ENCODE measurements around the gene SPATA18. TPM values are rescaled to one million over a fixed set of nuclear protein-coding genes. Genes with fewer than 3 reads are reported as not detected.
A peak's percentile ranks its signal among the peaks of the same experiment; 100 is the strongest.

Gene SPATA18
- total and polyA plus RNA-seq, 11 donors, result 0.23 to 5.7 (median 1.7) TPM

DNA sequence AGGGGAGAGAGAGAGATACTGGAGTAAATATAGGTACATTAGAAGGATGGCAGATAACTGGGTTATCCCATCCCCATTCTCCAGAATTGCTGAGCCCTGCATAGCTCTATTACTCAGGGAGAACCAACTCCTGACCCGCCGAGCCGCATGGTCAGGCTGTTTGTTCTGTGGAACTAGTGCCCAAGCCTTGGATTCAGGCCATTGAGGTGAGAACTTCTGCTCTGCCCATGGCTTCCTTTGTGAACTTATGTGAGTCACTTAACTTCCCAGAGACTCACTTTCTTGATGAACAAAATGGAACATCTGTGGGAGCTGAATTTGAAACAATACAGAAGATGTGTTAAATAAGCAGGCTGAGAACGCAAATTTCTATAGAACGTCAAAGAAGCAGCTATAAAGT, 54.2 kb downstream of the SPATA18 start:
- H3K27ac ChIP-seq, result no peak overlapping the region
- peaks cover 0 to 1% (median 0%) of the 10 kb centered on the region in 12 donors for H3K4me1 ChIP-seq
- H3K36me3 ChIP-seq, result no peaks in the 10 kb centered on the region
- 95 to 98% (median 97%) methylated on average over 5 of the region's 5 CpGs for WGBS, 4 donors
- TF ChIP-seq, protein P1, sequence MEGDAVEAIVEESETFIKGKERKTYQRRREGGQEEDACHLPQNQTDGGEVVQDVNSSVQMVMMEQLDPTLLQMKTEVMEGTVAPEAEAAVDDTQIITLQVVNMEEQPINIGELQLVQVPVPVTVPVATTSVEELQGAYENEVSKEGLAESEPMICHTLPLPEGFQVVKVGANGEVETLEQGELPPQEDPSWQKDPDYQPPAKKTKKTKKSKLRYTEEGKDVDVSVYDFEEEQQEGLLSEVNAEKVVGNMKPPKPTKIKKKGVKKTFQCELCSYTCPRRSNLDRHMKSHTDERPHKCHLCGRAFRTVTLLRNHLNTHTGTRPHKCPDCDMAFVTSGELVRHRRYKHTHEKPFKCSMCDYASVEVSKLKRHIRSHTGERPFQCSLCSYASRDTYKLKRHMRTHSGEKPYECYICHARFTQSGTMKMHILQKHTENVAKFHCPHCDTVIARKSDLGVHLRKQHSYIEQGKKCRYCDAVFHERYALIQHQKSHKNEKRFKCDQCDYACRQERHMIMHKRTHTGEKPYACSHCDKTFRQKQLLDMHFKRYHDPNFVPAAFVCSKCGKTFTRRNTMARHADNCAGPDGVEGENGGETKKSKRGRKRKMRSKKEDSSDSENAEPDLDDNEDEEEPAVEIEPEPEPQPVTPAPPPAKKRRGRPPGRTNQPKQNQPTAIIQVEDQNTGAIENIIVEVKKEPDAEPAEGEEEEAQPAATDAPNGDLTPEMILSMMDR (IDR thresholded peaks at IDR 0.05), result no peak
- TF ChIP-seq POLR2A (IDR thresholded peaks at IDR 0.05), result no peak
- DNase-seq, result no peak
- ATAC-seq, result no peak
- peaks cover 0 to 4% (median 0%) of the 10 kb centered on the region in 12 donors for H3K9me3 ChIP-seq
- intact Hi-C loops (cut with DNase I), result loop anchor here in 3 of 10 donors (10.0 kb wide), 1 partner anchor 880 kb away; no protein-coding TSS in a partner anchor
- no peak overlapping the region for H3K4me3 ChIP-seq
- no peaks in the 10 kb centered on the region for H3K27me3 ChIP-seq

GRCh38 chr4:52106191-52106590, 55.1 kb downstream of the SPATA18 start:
- Histone ChIP-seq H3K27ac (no peak overlapping the region), H3K36me3 (no peaks in the 10 kb centered on the region), H3K4me1 (no peaks in the 10 kb centered on the region), H3K4me3 (no peak overlapping the region), H3K9me3 (peaks cover 0 to 5% (median 0%) of the 10 kb centered on the region in 12 donors), H3K27me3 (no peaks in the 10 kb centered on the region)
- DNase-seq, result no peak
- no peak for ATAC-seq
- intact Hi-C loops (cut with DNase I), result loop anchor here in 3 of 10 donors (10.0 kb wide), 1 partner anchor 879 kb away; no protein-coding TSS in a partner anchor
- WGBS, 4 donors, result 29 to 65% (median 44%) methylated on average over 1 of the region's 1 CpG
- no peak for TF ChIP-seq POLR2A (IDR thresholded peaks at IDR 0.05)
- TF ChIP-seq, protein P1 (IDR thresholded peaks at IDR 0.05), result no peak

DNA sequence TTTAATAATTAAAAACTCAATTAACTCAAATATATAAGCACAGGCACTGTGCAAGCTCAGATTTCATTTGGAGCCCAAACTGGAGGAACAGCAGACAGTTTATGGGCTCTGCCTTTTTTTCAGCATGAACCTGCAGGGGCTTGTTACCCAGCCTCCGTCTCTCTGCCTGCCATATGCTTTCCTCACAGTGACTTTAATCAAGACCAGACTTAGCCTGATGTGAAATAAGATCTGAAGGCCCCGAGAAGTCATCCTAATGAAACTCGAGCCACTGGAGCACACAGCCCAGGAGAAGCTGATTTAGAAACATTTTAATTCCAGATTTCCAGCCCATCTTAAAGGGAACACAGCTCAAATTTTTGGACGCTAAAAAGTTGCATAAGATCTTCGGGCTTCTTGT, 55.6 kb downstream of the SPATA18 start:
- no peak overlapping the region for H3K4me3 ChIP-seq
- no peaks in the 10 kb centered on the region for H3K4me1 ChIP-seq
- H3K36me3 ChIP-seq, result no peaks in the 10 kb centered on the region
- H3K27me3 ChIP-seq, result no peaks in the 10 kb centered on the region
- TF ChIP-seq, protein P1 (IDR thresholded peaks at IDR 0.05), result no peak
- no peak for TF ChIP-seq POLR2A (IDR thresholded peaks at IDR 0.05)
- H3K27ac ChIP-seq, result no peak overlapping the region
- ATAC-seq (no peak), DNase-seq (no peak)
- H3K9me3 ChIP-seq, result peaks cover 0 to 5% (median 0%) of the 10 kb centered on the region in 12 donors
- intact Hi-C loops (cut with DNase I), result loop anchor here in 3 of 10 donors (10.0 kb wide), 1 partner anchor 878 kb away; no protein-coding TSS in a partner anchor
- 56 to 74% (median 62%) methylated on average over 5 of the region's 5 CpGs for WGBS, 4 donors

DNA sequence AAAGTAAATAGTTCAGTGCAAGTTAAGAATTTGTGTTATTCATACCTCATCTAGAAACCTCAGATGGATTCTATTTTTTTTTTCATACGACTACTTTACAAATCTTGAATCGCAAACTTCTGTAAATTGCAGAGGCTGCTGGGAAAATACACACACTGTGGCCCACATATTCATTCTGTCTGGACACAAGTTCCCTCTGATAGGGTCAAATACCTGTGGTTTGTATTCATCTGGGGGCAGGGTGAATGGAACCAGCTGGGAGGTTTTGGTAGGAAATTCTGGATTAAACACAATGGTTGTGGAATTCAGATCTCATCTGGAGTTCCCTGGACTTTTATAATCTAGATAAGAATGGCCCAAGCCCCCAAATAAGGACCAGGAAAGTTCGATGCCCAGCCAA, 56.2 kb downstream of the SPATA18 start:
- intact Hi-C loops (cut with DNase I), result loop anchor here in 3 of 10 donors (10.0 kb wide), 1 partner anchor 877 kb away; no protein-coding TSS in a partner anchor
- no peak for TF ChIP-seq POLR2A (IDR thresholded peaks at IDR 0.05)
- TF ChIP-seq, protein P1 (IDR thresholded peaks at IDR 0.05), result no peak
- DNase-seq (no peak), ATAC-seq (peak in 1 of 4 donors; percentile 33)
- Histone ChIP-seq H3K36me3 (no peaks in the 10 kb centered on the region), H3K9me3 (peaks cover 0 to 5% (median 0%) of the 10 kb centered on the region in 12 donors), H3K27ac (no peak overlapping the region), H3K27me3 (no peaks in the 10 kb centered on the region), H3K4me1 (no peaks in the 10 kb centered on the region), H3K4me3 (no peak overlapping the region)
- 85 to 90% (median 87%) methylated on average over 3 of the region's 3 CpGs for WGBS, 4 donors
